Left cardiac atrium (tissue), 4 donors: Measurements from ENCODE around the gene GLT6D1. TPM values are rescaled to one million over a fixed set of nuclear protein-coding genes. Genes with fewer than 3 reads are reported as not detected.
A peak's percentile ranks its signal among the peaks of the same experiment; 100 is the strongest.

Experiments used
- ATAC-seq, 2 donors: fragments of 200-7000 bp; cut with Tn5 transposase; one replicate each; pipeline ENCODE4 v1.9.1; 2020; ENCODE audit warnings: mild to moderate bottlenecking in 2 of 2, moderate library complexity in 2 of 2
- DNase-seq: peaks from one replicate; pipeline ENCODE4 v3.0.0-alpha.2; 2020
- intact Hi-C, 2 donors: fragments of 100-400 bp; cut with DNase I; formaldehyde crosslinking; loops; one replicate each; pipeline versions ENCODE4 v1.14.1 to v1.15.1; 2022 to 2023
- total RNA-seq, 2 donors: library from RNA; stranded (reverse); fragmentation: NEBNext Ultra II Directional; extraction: Animal tissue kit (Norgen Biotek cat#: 25700); gene quantifications; one replicate each; pipeline ENCODE4 v1.2.1, GENCODE V29; 2021
- donor health status: DM: no; HTN: yes; CAD: no.
- donor health status: DM: no; HTN: yes; CAD: no; lungs with severe emphysema.
- donor health status: DM: yes; HTN: yes; CAD: no.
- donor health status: Dilated cardiomyopathy.

GLT6D1 gene
- total RNA-seq, 2 donors from 2014 or later: not detected

GRCh38 chr9:135611875-135612209 lies 27.5 kb downstream of the GLT6D1 start:
- DNase-seq (no peak), ATAC-seq (no peak)
- intact Hi-C loops: no loop called here

GRCh38 chr9:135611142-135611874 lies 28.0 kb downstream of the GLT6D1 start:
- ATAC-seq: no peak
- intact Hi-C loops: no loop called here
- DNase-seq: no peak

- intact Hi-C loops: no loop called here
- DNase-seq (no peak), ATAC-seq (no peak)
Observed at GRCh38 chr9:135610290-135611141, 28.8 kb downstream of the GLT6D1 start.

DNA sequence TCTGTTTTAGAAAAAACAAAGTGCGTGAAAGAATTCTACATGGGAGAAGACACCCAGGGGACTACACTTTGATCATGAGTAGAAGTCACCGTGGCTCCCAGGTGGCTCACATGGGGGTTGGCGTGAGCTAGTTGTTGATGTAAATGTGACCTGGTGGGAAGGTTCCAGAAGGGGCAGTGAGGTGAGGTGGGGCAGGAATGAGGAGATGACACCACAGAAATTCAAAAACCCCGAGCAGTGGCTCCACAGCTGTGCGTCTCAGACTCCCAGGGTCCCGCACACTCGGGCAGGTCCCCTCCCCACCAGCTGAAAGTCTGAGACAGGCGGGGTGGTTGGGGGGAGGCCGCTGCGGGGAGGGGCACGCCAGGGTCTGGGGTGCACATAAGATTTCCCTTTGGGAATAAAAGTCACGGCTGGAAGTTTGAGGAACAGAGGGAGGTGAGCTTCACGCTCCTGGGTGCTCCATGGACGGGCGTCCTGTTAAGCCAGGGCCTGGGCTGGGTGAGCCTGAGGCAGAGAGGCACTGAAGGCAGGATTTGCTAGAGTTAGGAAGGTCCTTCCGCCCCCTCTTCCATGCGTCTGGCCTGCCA lies 29.9 kb downstream of the GLT6D1 start:
- intact Hi-C loops: loop anchor here in 1 of 2 donors (10.0 kb wide), 1 partner anchor 675 kb away; no protein-coding TSS in a partner anchor
- ATAC-seq (no peak), DNase-seq (no peak)

GRCh38 chr9:135608999-135609317 lies 30.4 kb downstream of the GLT6D1 start:
- ATAC-seq: no peak
- no peak for DNase-seq
- intact Hi-C loops: loop anchor here in 1 of 2 donors (10.0 kb wide), 1 partner anchor 676 kb away; no protein-coding TSS in a partner anchor

GRCh38 chr9:135608294-135608998 lies 30.9 kb downstream of the GLT6D1 start:
- ATAC-seq (no peak), DNase-seq (peak; percentile 11)
- intact Hi-C loops: loop anchor here in 1 of 2 donors (10.0 kb wide), 1 partner anchor 676 kb away; no protein-coding TSS in a partner anchor

- intact Hi-C loops: loop anchor here in 1 of 2 donors (10.0 kb wide), 1 partner anchor 677 kb away; no protein-coding TSS in a partner anchor
- ATAC-seq (no peak), DNase-seq (peak; percentile 16)
Observed at GRCh38 chr9:135607401-135608293, 31.7 kb downstream of the GLT6D1 start.

DNA sequence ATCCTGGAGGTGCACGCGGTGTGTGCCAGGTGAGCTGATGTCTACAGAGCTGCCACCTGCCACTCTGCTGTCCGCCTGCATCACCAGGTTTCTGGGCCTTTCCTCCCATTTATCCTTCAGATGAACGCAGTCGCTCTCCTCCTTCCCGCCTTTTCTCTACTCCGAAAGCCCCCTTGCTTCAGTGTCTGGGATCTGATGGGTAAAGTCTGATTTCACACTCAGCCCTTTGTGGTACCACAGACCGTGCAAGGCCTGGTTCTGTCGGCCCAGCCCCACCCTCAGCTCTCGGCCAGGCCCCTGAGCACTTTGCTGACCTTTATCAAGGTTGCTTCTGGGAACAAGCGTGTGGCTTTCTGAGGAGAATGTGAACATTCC lies 32.5 kb downstream of the GLT6D1 start:
- no peak for ATAC-seq
- no peak for DNase-seq
- intact Hi-C loops: loop anchor here in 1 of 2 donors (10.0 kb wide), 1 partner anchor 678 kb away; no protein-coding TSS in a partner anchor

DNA sequence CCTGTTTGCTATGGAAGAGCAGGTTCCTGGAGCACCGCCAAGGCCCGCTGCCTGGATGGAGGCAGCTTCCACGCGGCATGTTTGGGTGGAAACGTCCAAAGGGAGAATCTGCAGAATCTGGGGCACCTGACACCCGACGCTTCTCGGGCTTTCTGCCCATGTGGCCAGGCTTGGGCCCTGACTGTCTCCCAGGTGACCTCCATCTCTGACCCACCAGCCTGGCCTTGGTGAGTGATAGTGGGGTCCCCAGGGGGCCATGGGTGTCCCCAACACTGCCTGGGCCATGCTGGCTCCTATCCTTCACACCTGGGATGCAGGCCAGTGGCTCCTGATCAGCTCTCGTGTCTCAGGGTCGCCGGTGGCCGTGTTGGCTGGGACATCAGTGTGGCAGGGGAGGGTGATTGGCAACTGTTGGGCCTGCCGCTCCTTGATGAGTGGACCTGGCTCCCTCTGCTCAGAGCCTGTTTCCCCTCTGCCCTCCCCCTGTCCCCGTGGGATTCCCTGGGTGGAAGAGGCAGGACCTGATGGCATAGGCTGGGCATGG lies 34.0 kb downstream of the GLT6D1 start:
- DNase-seq (no peak), ATAC-seq (no peak)
- intact Hi-C loops: loop anchor here in 1 of 2 donors (10.0 kb wide), 1 partner anchor 679 kb away; no protein-coding TSS in a partner anchor

- intact Hi-C loops: loop anchor here in 1 of 2 donors (5.0 to 10.0 kb wide), 2 partner anchors 518 to 680 kb away; no protein-coding TSS in a partner anchor
- ATAC-seq (peak in 1 of 2 donors; percentile 19), DNase-seq (no peak)
Observed at GRCh38 chr9:135604437-135605237, 34.7 kb downstream of the GLT6D1 start.

DNA sequence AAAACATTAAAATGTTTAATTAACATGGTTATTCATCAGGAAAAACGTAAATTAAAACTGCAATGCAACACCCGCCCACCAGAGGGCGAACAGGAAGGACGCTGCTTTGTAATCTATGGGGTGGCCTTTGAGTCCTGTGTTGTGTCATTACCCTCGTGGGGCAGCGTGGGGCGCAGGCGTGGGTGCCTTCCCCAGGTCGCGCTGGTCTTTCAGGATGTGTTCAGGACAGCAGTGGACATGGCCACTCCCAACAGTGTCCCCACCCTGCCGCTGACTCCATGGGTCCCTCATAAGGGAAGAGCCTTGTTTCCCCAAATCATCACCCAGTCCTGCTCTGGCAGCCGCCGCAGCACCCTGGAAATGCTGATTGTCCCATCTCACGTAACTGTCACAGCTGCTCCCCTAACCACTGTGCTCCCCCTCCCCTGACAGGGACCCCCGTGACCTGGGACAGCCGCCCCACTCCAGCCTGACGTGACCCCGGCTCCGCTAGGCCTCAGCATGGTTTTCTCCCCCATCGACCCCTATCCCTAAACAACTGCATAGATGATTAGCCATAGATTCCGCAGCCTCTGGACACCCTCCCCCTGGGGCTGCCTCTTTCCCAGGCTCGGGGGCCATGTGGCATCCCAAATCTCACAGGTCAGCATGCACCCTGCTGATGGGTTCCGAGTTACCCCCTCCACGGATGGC lies 36.4 kb downstream of the GLT6D1 start:
- intact Hi-C loops: loop anchor here in 1 of 2 donors (5.0 to 10.0 kb wide), 2 partner anchors 519 to 682 kb away; no protein-coding TSS in a partner anchor
- DNase-seq: no peak

GRCh38 chr9:135601988-135602387 lies 37.4 kb downstream of the GLT6D1 start:
- intact Hi-C loops: loop anchor here in 1 of 2 donors (5.0 to 10.0 kb wide), 2 partner anchors 520 to 683 kb away; no protein-coding TSS in a partner anchor
- no peak for ATAC-seq
- no peak for DNase-seq

More for the DNA sequence above, 36.4 kb downstream of the GLT6D1 start:
- peak; percentile 17 to 23 for ATAC-seq

GRCh38 chr9:135600296-135600817 lies 39.0 kb downstream of the GLT6D1 start:
- intact Hi-C loops: loop anchor here in 1 of 2 donors (5.0 to 10.0 kb wide), 2 partner anchors 522 to 684 kb away; no protein-coding TSS in a partner anchor
- no peak for DNase-seq
- ATAC-seq: no peak

DNA sequence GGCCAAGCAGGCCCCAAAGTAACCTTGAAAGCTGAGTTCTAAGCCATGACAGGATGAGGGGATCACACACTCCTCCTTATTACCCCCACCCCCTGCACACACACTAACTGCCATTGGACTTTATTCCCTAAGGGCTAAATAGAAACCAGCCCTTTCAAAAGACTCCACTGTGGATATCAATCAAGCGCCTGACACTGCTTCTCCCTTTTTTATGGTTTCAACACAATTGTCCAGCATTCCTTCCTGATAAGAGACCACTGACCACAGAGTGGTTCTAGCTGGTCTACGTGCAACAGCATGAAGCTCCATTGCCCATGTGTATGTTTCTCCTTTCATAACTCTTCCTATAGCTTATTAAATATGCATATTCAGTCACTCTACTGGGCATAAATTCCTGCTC lies 43.1 kb downstream of the GLT6D1 start:
- intact Hi-C loops: no loop called here
- ATAC-seq: no peak
- DNase-seq: no peak

DNA sequence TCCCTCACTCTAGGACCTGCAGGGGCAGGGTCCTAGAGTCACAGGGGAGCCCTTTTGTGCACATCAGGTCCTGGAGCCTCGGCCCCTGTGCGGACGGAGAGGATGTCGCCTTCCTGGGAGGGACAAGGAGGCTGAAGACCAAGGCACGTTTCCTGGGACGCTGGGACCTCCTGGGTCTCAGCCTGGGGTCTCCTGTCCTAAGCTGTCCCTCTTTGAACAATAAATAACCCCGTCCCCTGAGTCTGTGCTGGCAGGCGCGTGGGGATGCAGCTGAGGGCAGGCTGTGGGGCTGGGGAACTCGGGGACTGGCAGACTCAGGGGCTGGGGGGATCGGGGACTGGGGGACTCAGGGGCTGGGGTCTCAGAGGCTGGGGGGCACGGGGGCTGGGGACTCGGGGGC lies 46.7 kb downstream of the GLT6D1 start:
- intact Hi-C loops: no loop called here
- ATAC-seq (no peak), DNase-seq (no peak)

- DNase-seq: no peak
- intact Hi-C loops: no loop called here
Observed at GRCh38 chr9:135592331-135592590, 47.1 kb downstream of the GLT6D1 start.

More at GRCh38 chr9:135592331-135592590, 47.1 kb downstream of the GLT6D1 start:
- no peak for ATAC-seq
